Fibroblast of lung (primary cell): Measurements from ENCODE around the gene WNT7B.

Experiments
- CTCF ChIP-seq, 2 donors: IDR thresholded peaks in 1 of 2; conservative IDR thresholded peaks in 1 of 2; 1 replicate in 1 of 2; 2 replicates in 1 of 2; pipeline ENCODE4 v1.5.1; 2011 to 2012; ENCODE audit warnings: low read length in 2 of 2, control low read depth in 1 of 2, inconsistent platforms in 1 of 2, low read depth in 1 of 2, mild to moderate bottlenecking in 1 of 2
- EZH2 ChIP-seq: IDR thresholded peaks from 2 replicates; pipeline ENCODE4 v1.5.1; 2012; ENCODE audit warnings: low read length, control low read depth, mild to moderate bottlenecking; ENCODE audit errors: missing control alignments

- TF ChIP-seq CTCF (conservative IDR thresholded peaks at IDR 0.05 in 1 of 2, IDR thresholded peaks at IDR 0.05 in 1 of 2; ENCODE audit: low read depth in 1 of 2, low read length in 2 of 2) (no peak), EZH2 (no peak)
These were observed 6.1 kb downstream of the WNT7B start for GRCh38 chr22:45970705-45971407.
